SU-DHL-6 (cell line): ENCODE results near the gene SYNPO2L.

ENCODE experiments used
- CTCF ChIP-seq: fragments of 200-600 bp; sonication (generic); IDR thresholded peaks from one replicate; pipeline ENCODE4 v1.5.1; 2017; ENCODE audit warnings: antibody characterized with exemption, mild to moderate bottlenecking, low read length, moderate library complexity; ENCODE audit not compliant: insufficient read depth, poor library complexity, severe bottlenecking
- EZH2phosphoT487 ChIP-seq: fragments of 200-600 bp; sonication (generic), shearing (Covaris generic); conservative IDR thresholded peaks from 2 replicates; pipeline ENCODE4 v1.6.1; 2018; ENCODE audit warnings: mild to moderate bottlenecking, antibody characterized with exemption, low read length, moderate library complexity, mixed read lengths

GRCh38 chr10:73627300-73627699 lies 28.5 kb downstream of the SYNPO2L start:
- no peak for TF ChIP-seq EZH2phosphoT487
- TF ChIP-seq CTCF, result no peak
